ENCODE data around the gene EFNB1. TPM values are rescaled to one million over a fixed set of nuclear protein-coding genes. Genes with fewer than 3 reads are reported as not detected.

EFNB1 gene
- total and polyA plus RNA-seq, 10 of the 15 experiments (the other 5 are each of a cell fraction or from before 2014, with no cell fraction given), result 0.02 to 1.0 (median 0.81) TPM; not detected in 1

- no TSS peak for BruUV-seq (replicated peaks)
- in situ Hi-C loops (cut with MboI), result no loop called here
- RAD21 ChIA-PET (ENCODE audit: unreplicated experiment), result no interaction called here
- no peaks in the 10 kb centered on the region for H3K4me1 ChIP-seq (ENCODE audit: control insufficient read depth, insufficient read depth, low read length)
- ATAC-seq (no peak), FAIRE-seq (no peak), DNase-seq (ENCODE audit: low read depth, low spot score) (no peak)
- H3K9me3 ChIP-seq (replicated peaks; ENCODE audit: control insufficient read depth, insufficient read depth, low read length), result no peaks in the 10 kb centered on the region
- no peaks in the 10 kb centered on the region; a peak in 1 of 4 replicates for H3K27me3 ChIP-seq (replicated peaks in 1 of 2; ENCODE audit: control insufficient read depth in 2 of 2, insufficient read depth in 2 of 2, low read length in 1 of 2)
- H2AFZ ChIP-seq (ENCODE audit: control insufficient read depth, low read depth, low read length), result no peak overlapping the region
- no peak overlapping the region for H3K4me3 ChIP-seq
- intact Hi-C loops (cut with micrococcal nuclease; ENCODE audit: unreplicated experiment), result no loop called here
- no peak for TF ChIP-seq EGR1 (IDR thresholded peaks at IDR 0.05; ENCODE audit: borderline replicate concordance in 1 of 2, low read depth in 2 of 2, low read length in 2 of 2)
- TF ChIP-seq ZNF217 (IDR thresholded peaks at IDR 0.05), result no peak
- no peak for TF ChIP-seq HCFC1 (IDR thresholded peaks at IDR 0.05; ENCODE audit: low read length)
- TF ChIP-seq SREBF1 (IDR thresholded peaks at IDR 0.05; ENCODE audit: low read length), result no peak
- TF ChIP-seq RUNX3 (IDR thresholded peaks at IDR 0.05; ENCODE audit: low read length), result no peak
- no peak for TF ChIP-seq ELK1 (IDR thresholded peaks at IDR 0.05; ENCODE audit: low read depth, low read length)
- TF ChIP-seq E2F4 (IDR thresholded peaks at IDR 0.05; ENCODE audit: low read depth, low read length), result no peak
- POLR2A ChIA-PET, result no interaction called here
- WGBS (ENCODE audit: insufficient coverage, insufficient replicate concordance, low lambda C conversion rate, missing lambda C conversion rate), result 29% methylated on average over 2 of the region's 2 CpGs
- no peaks in the 10 kb centered on the region for H3K79me2 ChIP-seq (ENCODE audit: control insufficient read depth, insufficient read depth, low read length)
- H3K27ac ChIP-seq (ENCODE audit: control insufficient read depth, insufficient read depth), result no peak overlapping the region
- no peak overlapping the region for H3K4me2 ChIP-seq (ENCODE audit: control insufficient read depth, insufficient read depth)
- no peaks in the 10 kb centered on the region for H3K36me3 ChIP-seq (ENCODE audit: control insufficient read depth in 2 of 2, insufficient read depth in 2 of 2, low read length in 1 of 2)
- no peak overlapping the region for H3K9ac ChIP-seq (ENCODE audit: control insufficient read depth, insufficient read depth, low read length)
- no peaks in the 10 kb centered on the region; the same call in 1 of the 2 replicates for H4K20me1 ChIP-seq (ENCODE audit: control insufficient read depth, insufficient read depth)
- CTCF ChIA-PET, result no interaction called here
- SMC1A ChIA-PET (ENCODE audit: uncharacterized antibody, unreplicated experiment), result no interaction called here
Observed at GRCh38 chrX:68865926-68866325, 37.1 kb downstream of the EFNB1 start.
